Endothelial cell of umbilical vein (primary cell): ENCODE results near the gene TMEM178B. TPM values are rescaled to one million over a fixed set of nuclear protein-coding genes. Genes with fewer than 3 reads are reported as not detected.

ENCODE experiments used
- BruUV-seq: library from RNA; stranded (reverse); fragments of 400-500 nt; replicated peaks from 2 replicates; lab custom pipeline; 2021; lab: Mats Ljungman, UMichigan
- CTCF ChIA-PET: fragments of 300-600, 350-600 bp; sonication (Branson Sonifier 250); formaldehyde crosslinking; loops from one replicate; lab custom pipeline; 2021; ENCODE audit warnings: antibody characterized with exemption, inconsistent platforms; lab: Charles Lee
- POLR2A ChIA-PET: fragments of 300-600, 350-600 bp; sonication (Branson Sonifier 250); formaldehyde crosslinking; loops from one replicate; lab custom pipeline; 2021; ENCODE audit warnings: antibody characterized with exemption, inconsistent platforms; lab: Charles Lee
- DNase-seq: peaks from one replicate; pipeline ENCODE4 v3.0.0-alpha.2; 2011; ENCODE audit warnings: low read depth, low spot score
- FAIRE-seq: peaks from 2 replicates; lab custom pipeline; 2011; peaks lifted over from hg19 to GRCh38; lab: Jason Lieb, UNC
- H2AFZ ChIP-seq: 2 replicates; pipeline ENCODE4 v1.6.0; 2012; ENCODE audit warnings: low read depth, low read length, control low read depth, inconsistent platforms
- H3K27ac ChIP-seq: 2 replicates; pipeline ENCODE4 v1.5.1; 2011; ENCODE audit warnings: low read depth, mild to moderate bottlenecking, control low read depth, low read length, moderate library complexity; ENCODE audit not compliant: insufficient read depth
- H3K27me3 ChIP-seq, 2 experiments: 2 replicates each; pipeline versions ENCODE4 v1.6.0 to v1.6.1; 2011; ENCODE audit warnings: low read length in 2 of 2, mixed read lengths in 1 of 2; ENCODE audit not compliant: control insufficient read depth in 2 of 2, insufficient read depth in 2 of 2
- H3K36me3 ChIP-seq, 2 experiments: 2 replicates in 1 of 2; 3 replicates in 1 of 2; pipeline ENCODE4 v1.5.1; 2011; ENCODE audit warnings: low read length in 2 of 2, mild to moderate bottlenecking in 1 of 2, moderate library complexity in 1 of 2; ENCODE audit not compliant: control insufficient read depth in 2 of 2, insufficient read depth in 2 of 2; ENCODE audit errors: extremely low read depth in 1 of 2
- H3K4me1 ChIP-seq: 3 replicates; pipeline ENCODE4 v1.5.1; 2011; ENCODE audit warnings: mild to moderate bottlenecking, low read length; ENCODE audit not compliant: control insufficient read depth, insufficient read depth; ENCODE audit errors: extremely low read depth
- H3K4me2 ChIP-seq: 2 replicates; pipeline ENCODE4 v1.6.1; 2011; ENCODE audit warnings: low read length, control low read depth, mixed read lengths; ENCODE audit not compliant: insufficient read depth
- H3K4me3 ChIP-seq, 3 experiments: fragments of 200-600 bp in 1 of 3; sonication (generic), shearing (Covaris generic) in 1 of 3; replicated peaks in 1 of 3; 2 replicates each; pipeline ENCODE4 v1.5.1; 2011 to 2016; ENCODE audit warnings: control low read depth in 3 of 3, low read length in 3 of 3, mild to moderate bottlenecking in 2 of 3, inconsistent platforms in 1 of 3, low read depth in 1 of 3, moderate library complexity in 1 of 3; ENCODE audit not compliant: insufficient read depth in 1 of 3
- H3K79me2 ChIP-seq: 2 replicates; pipeline ENCODE4 v1.6.0; 2012; ENCODE audit warnings: low read length, inconsistent platforms; ENCODE audit not compliant: control insufficient read depth, insufficient read depth
- H3K9ac ChIP-seq: replicated peaks from 2 replicates; pipeline ENCODE3; 2011; ENCODE audit warnings: low read length, control low read depth; ENCODE audit not compliant: insufficient read depth; ENCODE audit errors: extremely low read depth
- H3K9me1 ChIP-seq: replicated peaks from 3 replicates; pipeline ENCODE4 v1.6.0; 2011; ENCODE audit warnings: mild to moderate bottlenecking, low read length; ENCODE audit not compliant: control insufficient read depth, insufficient read depth; ENCODE audit errors: extremely low read depth
- H3K9me3 ChIP-seq: replicated peaks from 2 replicates; pipeline ENCODE4 v1.5.1; 2012; ENCODE audit warnings: low read length, inconsistent platforms; ENCODE audit not compliant: control insufficient read depth, insufficient read depth
- H4K20me1 ChIP-seq: replicated peaks from 2 replicates; pipeline ENCODE3; 2011; ENCODE audit warnings: mild to moderate bottlenecking, low read length; ENCODE audit not compliant: control insufficient read depth, insufficient read depth; ENCODE audit errors: extremely low read depth
- EZH2 ChIP-seq: IDR thresholded peaks from 2 replicates; pipeline ENCODE4 v1.6.1; 2012; ENCODE audit warnings: borderline replicate concordance, low read depth, mild to moderate bottlenecking, moderate library complexity, low read length, inconsistent platforms; ENCODE audit not compliant: severe bottlenecking
- GATA2 ChIP-seq: IDR thresholded peaks from 2 replicates; pipeline ENCODE4 v1.7.0; 2011; ENCODE audit warnings: low read depth, mild to moderate bottlenecking, moderate library complexity, mixed read lengths, low read length; ENCODE audit not compliant: insufficient read length, insufficient read depth
- JUN ChIP-seq: IDR thresholded peaks from 2 replicates; pipeline ENCODE4 v1.6.1; 2011; ENCODE audit warnings: borderline replicate concordance, low read depth; ENCODE audit not compliant: insufficient read length, insufficient read depth
- MAX ChIP-seq: IDR thresholded peaks from 2 replicates; pipeline ENCODE4 v1.6.1; 2011; ENCODE audit not compliant: insufficient read depth, insufficient read length
- MYC ChIP-seq: IDR thresholded peaks from one replicate; pipeline ENCODE4 v1.6.1; 2011; ENCODE audit warnings: mild to moderate bottlenecking, low read depth, low read length
- POLR2A ChIP-seq: IDR thresholded peaks from 2 replicates; pipeline ENCODE4 v1.6.1; 2012; ENCODE audit warnings: low read depth, mild to moderate bottlenecking, control low read depth, low read length
- POLR2AphosphoS5 ChIP-seq: IDR thresholded peaks from 2 replicates; pipeline ENCODE4 v1.6.1; 2012; ENCODE audit warnings: low read depth, mild to moderate bottlenecking, control low read depth, low read length, moderate library complexity; ENCODE audit not compliant: insufficient read depth
- dilution Hi-C: fragments of 300-500 bp; cut with MboI; formaldehyde crosslinking; loops from one replicate; pipeline ENCODE4 v1.15.0; 2019; ENCODE audit warnings: low sequenced_read_pairs; ENCODE audit not compliant: extremely low pct_ligation_motif_present
- intact Hi-C: fragments of 100-400 bp; cut with micrococcal nuclease; formaldehyde crosslinking; loops from one replicate; pipeline ENCODE4 v1.10.0; 2022
- polyA plus RNA-seq, 4 experiments: library from polyadenylated mRNA; depleted of rRNA in 3 of 4; stranded (reverse) in 3 of 4; unstranded in 1 of 4; fragments of >200 nt; gene quantifications; 2 replicates each; pipeline versions ENCODE4 v1.2.1 to v1.2.3, GENCODE V29; 2011 to 2012; ENCODE audit warnings: missing spikeins in 1 of 4
- total RNA-seq: library from RNA; stranded (reverse); gene quantifications from 2 replicates; pipeline ENCODE4 v1.2.3, GENCODE V29; 2021
- TF ChIP-seq, protein P1 (sequence below), 2 donors: IDR thresholded peaks; 1 replicate in 1 of 2; 2 replicates in 1 of 2; pipeline ENCODE4 v1.5.1; 2011; ENCODE audit warnings: low read length in 2 of 2, mild to moderate bottlenecking in 2 of 2, moderate library complexity in 2 of 2, control low read depth in 1 of 2, inconsistent platforms in 1 of 2, low read depth in 1 of 2; ENCODE audit not compliant: insufficient read depth in 1 of 2; ENCODE audit errors: extremely low read depth in 1 of 2

TMEM178B gene
- total and polyA plus RNA-seq, 2 donors (not counting 3 experiments of a cell fraction or from before 2014, with no cell fraction given): not detected

DNA sequence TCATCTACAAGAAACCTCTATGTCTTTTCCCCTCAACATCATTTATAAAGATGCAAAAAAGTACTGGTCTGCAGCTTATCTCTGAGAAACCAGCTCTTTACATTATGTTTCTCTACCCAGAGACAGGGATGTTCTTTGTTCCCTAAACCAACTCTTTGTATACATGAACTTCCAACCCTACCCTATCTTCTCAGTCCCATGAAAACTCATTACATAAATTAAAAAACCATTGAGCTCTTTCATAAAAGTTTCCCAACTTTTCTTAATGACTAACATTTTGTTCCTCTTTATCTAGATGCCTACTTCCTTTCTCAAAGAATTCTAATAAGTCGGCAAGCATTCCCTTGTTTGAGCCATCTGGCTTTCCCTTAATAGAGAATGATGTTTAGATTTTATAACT, 284.5 kb downstream of the TMEM178B start:
- POLR2A ChIA-PET: no interaction called here
- Histone ChIP-seq H3K27ac (no peak overlapping the region), H3K27me3 (no peaks in the 10 kb centered on the region), H3K9ac (no peak overlapping the region), H4K20me1 (no peaks in the 10 kb centered on the region), H3K4me1 (peaks cover 44% of the 10 kb centered on the region), H3K9me3 (no peaks in the 10 kb centered on the region), H3K36me3 (no peaks in the 10 kb centered on the region), H3K4me3 (no peak overlapping the region), H3K79me2 (no peaks in the 10 kb centered on the region), H3K4me2 (no peak overlapping the region), H3K9me1 (no peaks in the 10 kb centered on the region), H2AFZ (no peak overlapping the region)
- CTCF ChIA-PET: no interaction called here
- DNase-seq (no peak), FAIRE-seq (no peak)
- intact Hi-C loops (loop anchor here (5.0 kb wide), 1 partner anchor 194 kb away; the partner anchor contains the start of gene AGK), dilution Hi-C loops (no loop called here)
- TF ChIP-seq JUN (no peak), POLR2A (no peak), MAX (no peak), GATA2 (no peak), MYC (no peak), EZH2 (no peak), POLR2AphosphoS5 (no peak)
- TF ChIP-seq, protein P1, sequence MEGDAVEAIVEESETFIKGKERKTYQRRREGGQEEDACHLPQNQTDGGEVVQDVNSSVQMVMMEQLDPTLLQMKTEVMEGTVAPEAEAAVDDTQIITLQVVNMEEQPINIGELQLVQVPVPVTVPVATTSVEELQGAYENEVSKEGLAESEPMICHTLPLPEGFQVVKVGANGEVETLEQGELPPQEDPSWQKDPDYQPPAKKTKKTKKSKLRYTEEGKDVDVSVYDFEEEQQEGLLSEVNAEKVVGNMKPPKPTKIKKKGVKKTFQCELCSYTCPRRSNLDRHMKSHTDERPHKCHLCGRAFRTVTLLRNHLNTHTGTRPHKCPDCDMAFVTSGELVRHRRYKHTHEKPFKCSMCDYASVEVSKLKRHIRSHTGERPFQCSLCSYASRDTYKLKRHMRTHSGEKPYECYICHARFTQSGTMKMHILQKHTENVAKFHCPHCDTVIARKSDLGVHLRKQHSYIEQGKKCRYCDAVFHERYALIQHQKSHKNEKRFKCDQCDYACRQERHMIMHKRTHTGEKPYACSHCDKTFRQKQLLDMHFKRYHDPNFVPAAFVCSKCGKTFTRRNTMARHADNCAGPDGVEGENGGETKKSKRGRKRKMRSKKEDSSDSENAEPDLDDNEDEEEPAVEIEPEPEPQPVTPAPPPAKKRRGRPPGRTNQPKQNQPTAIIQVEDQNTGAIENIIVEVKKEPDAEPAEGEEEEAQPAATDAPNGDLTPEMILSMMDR (IDR thresholded peaks at IDR 0.05; ENCODE audit: extremely low read depth in 1 of 2, insufficient read depth in 1 of 2, low read depth in 1 of 2, low read length in 2 of 2): no peak
- BruUV-seq: no TSS peak
